GM23248 (cell line): Measurements from ENCODE around the gene SLC6A19.

Experiments used
- EZH2 ChIP-seq: fragments of 200-600 bp; sonication (generic); IDR thresholded peaks from 2 replicates; pipeline ENCODE4 v1.6.1; 2018; ENCODE audit warnings: antibody characterized with exemption, mild to moderate bottlenecking; ENCODE audit not compliant: insufficient read depth, poor library complexity, severe bottlenecking
- EZH2phosphoT487 ChIP-seq: fragments of 200-600 bp; sonication (generic); IDR thresholded peaks from 2 replicates; pipeline ENCODE4 v1.6.1; 2018; ENCODE audit warnings: antibody characterized with exemption, moderate library complexity, mild to moderate bottlenecking, low read depth; ENCODE audit not compliant: insufficient read depth

GRCh38 chr5:1215320-1216096, 14.1 kb downstream of the SLC6A19 start:
- TF ChIP-seq EZH2 (no peak), EZH2phosphoT487 (no peak)
